HG03135 (cell line): Measurements from ENCODE around the gene KXD1.
"Not testable (repeated sequence)": the region's sequence is repeated elsewhere in the genome, so short reads cannot be mapped to it uniquely, and the experiment has no call there.

ENCODE experiments used
- ATAC-seq: cut with Tn5 transposase; IDR thresholded peaks from one replicate; pipeline ENCODE4 v1.9.1; 2021; ENCODE audit warnings: mild to moderate bottlenecking, moderate library complexity; ENCODE audit not compliant: unreplicated experiment

KXD1 gene

DNA sequence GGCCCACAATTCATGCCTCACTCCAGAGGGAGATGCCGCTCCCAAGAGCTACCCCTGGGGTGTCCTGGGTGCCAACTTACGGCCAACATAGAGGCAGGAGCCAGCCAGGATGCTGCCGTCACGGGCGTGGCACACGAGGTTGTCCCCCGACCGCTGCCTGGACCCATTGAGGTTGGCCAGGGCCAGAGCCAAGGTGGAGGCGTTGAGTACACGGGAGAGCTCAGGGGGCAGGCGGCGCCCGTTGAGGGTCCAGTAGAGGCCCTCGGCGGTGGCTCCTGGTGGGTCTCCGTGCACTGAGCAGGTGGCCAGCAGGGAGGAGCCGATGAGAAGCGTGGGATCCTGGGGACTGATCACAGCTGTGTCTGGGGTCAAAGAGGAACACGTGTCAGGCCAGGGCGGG lies 41.8 kb downstream of the KXD1 start:
- no peak for ATAC-seq

GRCh38 chr19:18600692-18601397 lies 43.2 kb downstream of the KXD1 start:
- ATAC-seq = not testable (repeated sequence)

DNA sequence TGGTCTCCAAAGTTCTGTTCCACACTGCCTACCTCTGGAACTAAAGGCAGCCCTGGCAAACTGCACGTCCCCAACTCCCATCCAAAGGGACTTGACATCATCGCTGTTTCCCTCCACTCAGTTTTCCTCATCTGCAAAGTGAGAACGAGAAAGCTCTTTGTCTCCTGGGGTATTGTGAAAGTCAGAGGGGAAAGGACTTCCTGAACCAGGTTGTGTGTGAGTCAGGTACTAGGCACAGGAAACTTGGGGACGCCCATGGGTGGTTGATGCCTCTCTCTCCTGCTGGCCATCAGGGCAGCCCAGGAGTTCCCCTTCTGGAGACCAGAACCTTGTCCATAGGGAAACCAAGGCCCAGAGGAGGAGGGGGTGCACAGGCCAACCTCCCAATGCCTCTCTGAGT lies 44.2 kb downstream of the KXD1 start:
- ATAC-seq = no peak

DNA sequence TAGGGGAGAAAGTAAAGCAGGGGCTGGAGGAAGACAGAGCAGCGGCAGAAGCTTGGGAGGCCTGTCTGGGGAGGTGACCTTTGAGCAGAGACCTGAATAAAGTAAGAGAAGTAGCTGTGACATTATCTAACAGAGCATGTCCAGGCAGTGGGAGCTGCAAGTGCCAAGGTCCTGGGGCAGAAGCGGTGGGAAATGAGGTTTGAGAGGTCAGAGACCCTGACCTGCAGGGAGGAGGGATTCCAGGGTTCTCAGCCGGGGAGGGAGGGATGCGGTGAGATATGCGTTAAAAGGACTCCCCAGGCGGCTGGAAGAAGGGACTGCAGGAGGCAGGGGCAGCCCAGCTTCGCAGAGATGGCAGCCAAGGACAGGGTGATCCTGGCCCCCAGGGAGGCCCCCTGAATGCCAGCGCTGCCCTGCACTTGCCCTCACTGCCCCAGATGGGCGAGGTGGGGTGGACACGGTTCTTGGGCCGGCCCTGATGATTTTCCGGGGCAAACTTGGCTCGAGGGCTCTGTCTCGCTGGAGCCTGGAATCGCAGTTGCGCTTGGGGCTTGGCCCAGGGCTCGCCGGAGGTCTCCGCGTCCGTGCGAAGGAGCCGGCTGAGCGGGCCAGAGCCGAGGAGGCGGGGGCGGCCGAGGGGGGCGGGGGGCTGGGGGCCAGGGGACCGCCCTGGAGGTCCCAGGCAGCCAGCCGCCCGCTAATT lies 45.7 kb downstream of the KXD1 start:
- no peak for ATAC-seq

DNA sequence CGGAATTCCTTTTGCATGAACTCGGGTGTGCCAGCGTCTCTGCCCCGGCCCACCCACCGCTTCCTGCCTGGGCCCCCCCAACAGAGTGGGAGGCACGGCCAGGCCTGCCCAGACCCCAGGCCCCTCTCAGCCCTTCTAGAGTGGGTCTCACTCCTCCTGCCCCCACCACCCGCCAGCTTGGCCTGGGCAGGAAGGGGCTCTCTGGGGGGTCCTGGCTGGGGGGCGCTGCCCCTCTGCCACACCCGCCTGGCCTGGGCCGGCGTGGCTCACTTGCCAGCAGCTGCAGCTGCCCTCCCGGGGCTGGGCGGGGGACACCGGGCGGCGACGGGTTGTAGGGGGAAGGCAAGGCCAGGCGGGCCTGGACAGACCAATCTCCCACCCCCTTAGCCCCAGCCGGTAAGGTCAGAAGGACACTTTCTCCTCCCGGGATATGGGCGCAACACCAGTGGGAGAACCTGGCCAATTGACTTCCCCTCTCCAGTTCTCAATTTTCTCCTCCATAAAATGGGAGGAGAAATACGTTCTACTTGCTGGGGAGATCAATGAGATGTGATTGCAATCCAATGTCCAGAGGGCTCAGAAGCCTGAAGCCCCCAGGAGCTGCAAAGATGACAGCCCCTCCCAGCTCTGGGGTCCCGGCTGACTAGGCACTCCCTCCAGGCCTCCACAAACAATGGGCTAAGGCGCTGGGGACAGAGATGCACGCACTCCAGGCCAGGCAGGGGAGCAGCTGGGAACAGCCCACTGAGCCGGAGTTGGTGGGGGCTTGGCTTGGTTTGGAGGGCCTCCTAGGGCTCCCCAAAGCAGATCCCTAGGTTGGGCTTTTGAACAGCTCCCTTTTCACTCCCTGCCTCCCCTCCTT lies 46.5 kb downstream of the KXD1 start:
- no peak for ATAC-seq

DNA sequence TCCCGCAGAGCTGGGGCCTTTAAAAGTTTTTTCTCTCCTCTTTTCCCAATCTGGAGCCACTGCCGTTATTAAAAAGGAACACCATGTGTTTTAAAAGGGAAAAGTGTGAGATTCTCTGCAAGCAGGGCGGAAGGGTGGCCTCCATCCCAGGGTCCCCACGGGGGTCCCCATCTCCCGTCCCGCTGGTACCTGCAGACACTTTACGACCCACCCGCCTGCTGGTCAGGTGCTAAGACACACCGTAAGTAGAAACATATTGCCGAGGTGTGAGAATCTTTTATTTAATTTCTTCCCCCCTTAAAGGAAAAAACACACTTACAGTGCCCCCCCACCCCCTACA lies 47.1 kb downstream of the KXD1 start:
- no peak for ATAC-seq

GRCh38 chr19:18605196-18605545 lies 47.5 kb downstream of the KXD1 start:
- no peak for ATAC-seq

- ATAC-seq = no peak
Observed at GRCh38 chr19:18605546-18606280, 48.0 kb downstream of the KXD1 start.

GRCh38 chr19:18606281-18607225 lies 48.9 kb downstream of the KXD1 start, which contains the start of gene CRLF1:
TSS of gene CRLF1 (minus strand) at chr19:18606799. CDS start at chr19:18606656, 143 bp downstream.
- ATAC-seq = no peak

DNA sequence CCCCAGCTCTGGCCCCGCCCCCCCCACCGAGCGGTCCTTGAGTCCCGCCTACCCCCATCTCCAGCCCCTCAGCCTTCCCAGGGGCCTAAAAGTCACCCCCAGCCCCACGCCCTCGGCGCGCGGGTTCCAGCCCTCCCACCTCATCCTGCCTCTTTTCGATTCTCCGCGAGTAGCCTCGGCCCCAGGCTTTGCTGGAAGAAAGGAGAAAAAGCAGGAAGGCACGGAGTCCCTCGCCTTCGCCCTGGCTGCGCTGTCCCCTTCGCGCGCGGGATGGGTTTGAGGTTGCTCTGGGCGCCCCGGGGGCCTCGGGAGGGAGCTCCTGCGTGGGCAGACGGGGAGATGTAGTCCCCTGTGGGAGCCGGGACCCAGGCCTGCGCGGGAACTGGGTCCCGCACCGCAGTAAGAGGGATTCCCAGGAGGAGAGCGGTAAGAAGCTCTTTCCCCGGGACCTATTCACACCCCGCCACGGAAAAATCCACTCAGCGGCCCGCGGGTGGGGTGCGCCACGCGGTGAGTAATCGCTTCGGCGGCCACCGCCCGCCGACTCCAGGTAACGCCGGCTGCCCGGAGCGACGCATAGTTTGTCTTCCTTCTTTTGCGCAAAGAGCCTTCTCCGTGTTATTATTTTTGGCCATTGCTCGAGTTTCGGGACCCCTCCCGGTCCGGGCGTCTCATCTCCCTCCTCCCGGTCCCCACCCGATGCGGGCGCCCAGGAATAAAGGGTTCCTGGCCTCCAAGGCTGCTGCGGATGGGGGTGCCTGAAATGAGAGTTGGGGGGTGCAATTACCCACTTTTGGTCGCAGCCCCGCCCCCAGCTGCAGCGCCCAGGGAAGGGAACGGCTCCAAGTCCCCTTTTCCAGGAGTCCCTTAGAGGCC lies 49.8 kb downstream of the KXD1 start:
- ATAC-seq = no peak

GRCh38 chr19:18608102-18608804 lies 50.6 kb downstream of the KXD1 start:
- no peak for ATAC-seq

DNA sequence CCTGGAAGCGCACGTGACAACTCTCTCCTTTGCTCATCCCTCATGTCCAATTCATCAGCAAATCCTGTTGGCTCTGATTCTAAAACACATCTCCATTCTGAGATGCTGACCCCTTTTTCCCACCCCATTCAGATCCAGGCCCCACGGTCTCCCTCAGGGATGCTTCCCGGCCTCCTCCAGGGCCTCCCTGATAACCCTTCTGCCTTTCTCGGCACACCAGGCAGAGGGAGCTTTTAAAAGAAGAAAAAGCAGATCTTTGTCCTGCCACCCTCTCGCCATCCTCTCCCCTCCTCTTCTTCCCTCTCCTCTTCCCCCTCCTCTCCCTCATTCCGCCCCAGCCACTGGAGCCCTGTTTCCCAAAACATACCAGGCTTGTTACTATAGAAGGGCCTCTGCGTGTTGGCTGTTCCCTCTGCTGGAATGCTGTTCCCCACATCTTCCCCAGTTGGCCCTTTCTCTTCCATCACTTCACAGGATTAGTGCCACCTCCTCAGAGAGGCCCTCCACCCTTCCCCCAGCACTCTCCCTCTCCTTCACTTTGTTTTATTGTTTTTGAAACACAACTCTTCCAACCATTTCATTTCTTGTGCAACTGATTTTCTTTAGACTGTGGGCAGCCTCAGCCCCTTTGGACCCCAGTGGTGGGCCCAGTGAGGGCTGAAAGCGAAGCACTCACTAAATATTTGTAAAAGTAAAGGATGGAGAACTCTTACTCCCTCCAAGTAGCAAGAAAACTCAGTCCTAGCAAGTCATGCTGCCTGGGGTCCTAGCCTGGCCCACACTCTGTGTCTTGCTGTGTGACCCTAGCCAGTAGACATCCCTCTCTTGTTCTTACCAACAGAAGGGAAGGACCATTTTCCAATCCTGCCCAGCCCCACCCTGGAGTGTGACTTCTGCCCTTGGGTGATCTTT lies 51.4 kb downstream of the KXD1 start:
- no peak for ATAC-seq

- ATAC-seq = no peak
Observed at GRCh38 chr19:18609717-18610051, 52.0 kb downstream of the KXD1 start.

DNA sequence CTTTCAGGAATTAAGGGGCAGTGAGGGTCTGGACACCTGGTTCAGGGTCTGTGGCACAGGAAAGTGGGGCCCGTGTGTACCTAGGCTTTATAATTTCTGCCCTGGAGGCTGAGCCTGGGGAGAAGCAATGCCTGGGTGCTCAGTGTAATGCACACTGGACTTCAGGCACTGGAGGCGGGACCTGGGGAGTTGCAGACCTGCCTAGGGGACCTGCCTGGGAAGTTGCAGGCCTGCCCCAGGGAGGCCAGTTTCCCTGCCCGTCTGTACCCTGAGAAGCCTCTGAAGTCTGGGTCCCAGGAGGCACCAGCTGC lies 52.5 kb downstream of the KXD1 start:
- ATAC-seq = no peak

DNA sequence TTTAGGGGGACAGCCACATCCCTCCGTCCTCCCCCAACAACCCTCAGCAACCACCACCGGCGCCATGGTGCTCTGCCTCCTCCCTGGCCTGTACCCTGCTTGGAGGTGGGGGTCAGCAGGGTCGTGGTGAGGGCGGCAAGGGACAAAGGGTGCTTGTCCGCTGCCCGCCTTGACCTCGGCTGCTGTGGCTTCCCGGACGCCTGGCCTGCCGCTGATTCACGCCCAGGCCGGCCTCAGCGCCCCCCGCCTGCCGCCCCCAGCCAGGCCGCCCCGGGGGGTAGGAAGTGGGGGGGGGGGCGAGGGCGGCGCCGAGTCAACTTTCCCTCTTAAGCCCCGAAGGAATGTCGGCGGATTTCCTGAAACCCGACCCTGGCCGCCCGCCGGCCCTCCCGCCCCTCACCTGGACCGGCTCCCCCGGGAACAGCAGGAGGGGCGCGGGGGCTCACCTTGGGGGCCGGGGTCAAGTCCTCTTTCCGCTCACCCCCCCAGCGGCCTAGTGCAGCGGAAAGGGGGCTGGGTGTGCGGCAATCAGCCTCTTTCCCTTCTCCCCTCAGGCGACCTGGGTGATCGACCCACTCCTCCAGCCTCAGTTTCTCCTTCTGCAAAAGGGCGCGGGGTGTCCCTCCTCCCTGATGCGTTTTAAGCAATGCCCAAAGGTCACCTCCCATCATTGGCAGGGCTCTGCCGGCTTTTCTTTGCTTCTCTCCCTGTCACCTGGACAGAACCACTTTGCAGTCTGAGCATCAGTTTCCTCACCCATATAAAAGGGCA lies 53.1 kb downstream of the KXD1 start:
- no peak for ATAC-seq

- ATAC-seq = no peak
Observed at GRCh38 chr19:18611327-18612050, 53.8 kb downstream of the KXD1 start.
